ENCODE data around the gene ATRNL1.

- TF ChIP-seq, protein P1, sequence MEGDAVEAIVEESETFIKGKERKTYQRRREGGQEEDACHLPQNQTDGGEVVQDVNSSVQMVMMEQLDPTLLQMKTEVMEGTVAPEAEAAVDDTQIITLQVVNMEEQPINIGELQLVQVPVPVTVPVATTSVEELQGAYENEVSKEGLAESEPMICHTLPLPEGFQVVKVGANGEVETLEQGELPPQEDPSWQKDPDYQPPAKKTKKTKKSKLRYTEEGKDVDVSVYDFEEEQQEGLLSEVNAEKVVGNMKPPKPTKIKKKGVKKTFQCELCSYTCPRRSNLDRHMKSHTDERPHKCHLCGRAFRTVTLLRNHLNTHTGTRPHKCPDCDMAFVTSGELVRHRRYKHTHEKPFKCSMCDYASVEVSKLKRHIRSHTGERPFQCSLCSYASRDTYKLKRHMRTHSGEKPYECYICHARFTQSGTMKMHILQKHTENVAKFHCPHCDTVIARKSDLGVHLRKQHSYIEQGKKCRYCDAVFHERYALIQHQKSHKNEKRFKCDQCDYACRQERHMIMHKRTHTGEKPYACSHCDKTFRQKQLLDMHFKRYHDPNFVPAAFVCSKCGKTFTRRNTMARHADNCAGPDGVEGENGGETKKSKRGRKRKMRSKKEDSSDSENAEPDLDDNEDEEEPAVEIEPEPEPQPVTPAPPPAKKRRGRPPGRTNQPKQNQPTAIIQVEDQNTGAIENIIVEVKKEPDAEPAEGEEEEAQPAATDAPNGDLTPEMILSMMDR (IDR thresholded peaks at IDR 0.05): no peak
- TF ChIP-seq POLR2A (IDR thresholded peaks at IDR 0.05) (no peak), POLR2AphosphoS5 (IDR thresholded peaks at IDR 0.05) (no peak)
These were observed 572.4 kb downstream of the ATRNL1 start for GRCh38 chr10:115665549-115665948.
